ENCODE data around the gene RAB33A.

DNA sequence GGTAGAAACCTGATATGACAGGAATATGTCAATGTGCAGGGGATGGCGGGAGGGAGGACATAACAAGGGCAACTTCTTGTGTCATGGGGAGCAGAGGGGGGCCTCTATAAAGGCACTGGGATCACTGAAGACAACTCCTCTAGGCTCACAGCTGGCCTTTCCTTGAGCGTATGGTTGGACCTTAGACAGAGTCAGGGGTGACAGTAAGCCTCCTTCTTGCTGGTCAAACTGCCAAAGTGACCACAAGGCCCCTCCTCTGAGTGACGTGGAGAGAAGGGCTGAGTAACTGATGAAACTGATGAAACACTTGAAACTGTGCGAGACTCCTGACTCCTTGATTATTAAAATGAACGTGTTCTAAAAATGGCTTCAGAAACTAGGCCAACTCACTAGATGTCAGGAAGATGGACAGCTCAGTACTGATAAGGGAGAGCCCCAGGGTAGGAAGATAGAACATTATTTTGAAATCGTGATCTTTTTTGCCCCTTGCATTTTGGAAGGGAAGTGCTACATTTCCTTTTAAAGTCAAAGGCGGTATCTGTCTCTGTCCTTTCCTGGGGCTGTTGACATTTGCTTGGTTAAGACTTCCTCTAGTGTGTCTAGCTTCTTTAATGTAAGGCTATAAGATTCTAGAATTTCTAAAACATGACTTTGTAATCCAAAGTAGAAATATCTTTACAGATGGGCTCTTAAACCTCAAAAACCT lies 1.6 kb downstream of the RAB33A start:
- TF ChIP-seq, protein P1, sequence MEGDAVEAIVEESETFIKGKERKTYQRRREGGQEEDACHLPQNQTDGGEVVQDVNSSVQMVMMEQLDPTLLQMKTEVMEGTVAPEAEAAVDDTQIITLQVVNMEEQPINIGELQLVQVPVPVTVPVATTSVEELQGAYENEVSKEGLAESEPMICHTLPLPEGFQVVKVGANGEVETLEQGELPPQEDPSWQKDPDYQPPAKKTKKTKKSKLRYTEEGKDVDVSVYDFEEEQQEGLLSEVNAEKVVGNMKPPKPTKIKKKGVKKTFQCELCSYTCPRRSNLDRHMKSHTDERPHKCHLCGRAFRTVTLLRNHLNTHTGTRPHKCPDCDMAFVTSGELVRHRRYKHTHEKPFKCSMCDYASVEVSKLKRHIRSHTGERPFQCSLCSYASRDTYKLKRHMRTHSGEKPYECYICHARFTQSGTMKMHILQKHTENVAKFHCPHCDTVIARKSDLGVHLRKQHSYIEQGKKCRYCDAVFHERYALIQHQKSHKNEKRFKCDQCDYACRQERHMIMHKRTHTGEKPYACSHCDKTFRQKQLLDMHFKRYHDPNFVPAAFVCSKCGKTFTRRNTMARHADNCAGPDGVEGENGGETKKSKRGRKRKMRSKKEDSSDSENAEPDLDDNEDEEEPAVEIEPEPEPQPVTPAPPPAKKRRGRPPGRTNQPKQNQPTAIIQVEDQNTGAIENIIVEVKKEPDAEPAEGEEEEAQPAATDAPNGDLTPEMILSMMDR (IDR thresholded peaks at IDR 0.05) = no peak
- TF ChIP-seq POLR2A (IDR thresholded peaks at IDR 0.05) = no peak

Measured in testis (tissue), 2 donors.